DMS79 treated with DMSO at 0.1 percent for 48 hours (cell line): ENCODE measurements around the gene BRSK2.

Experiments used
- DNase-seq: peaks from one replicate; lab custom pipeline; 2025; lab: John Stamatoyannopoulos, UW

Gene BRSK2

GRCh38 chr11:1469287-1469910 is 79.7 kb downstream of the BRSK2 start:
- no peak for DNase-seq

- no peak for DNase-seq
Observed at GRCh38 chr11:1469911-1470680, 80.4 kb downstream of the BRSK2 start.

- DNase-seq: no peak
Observed at GRCh38 chr11:1470681-1471611, 81.2 kb downstream of the BRSK2 start.

DNA sequence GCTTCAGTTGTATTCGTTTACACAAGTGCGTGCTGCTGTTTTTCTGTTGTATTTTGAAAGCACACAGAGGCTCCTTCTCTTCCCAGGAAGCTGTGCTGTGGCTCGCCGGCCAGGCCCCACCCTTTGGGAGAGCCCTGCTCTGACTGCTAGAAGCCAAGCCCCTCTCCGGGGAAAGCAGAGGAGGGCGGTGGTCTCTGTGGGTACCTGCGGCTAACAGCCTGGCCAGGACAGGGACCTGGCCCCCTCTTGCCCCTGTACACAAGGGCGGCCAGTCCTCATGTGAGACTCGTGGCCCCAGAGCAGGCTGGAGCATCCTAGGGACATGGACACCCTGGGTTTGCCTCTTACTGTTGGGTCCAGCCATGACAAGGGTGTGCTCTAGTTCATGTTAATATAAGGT is 82.0 kb downstream of the BRSK2 start:
- no peak for DNase-seq

DNA sequence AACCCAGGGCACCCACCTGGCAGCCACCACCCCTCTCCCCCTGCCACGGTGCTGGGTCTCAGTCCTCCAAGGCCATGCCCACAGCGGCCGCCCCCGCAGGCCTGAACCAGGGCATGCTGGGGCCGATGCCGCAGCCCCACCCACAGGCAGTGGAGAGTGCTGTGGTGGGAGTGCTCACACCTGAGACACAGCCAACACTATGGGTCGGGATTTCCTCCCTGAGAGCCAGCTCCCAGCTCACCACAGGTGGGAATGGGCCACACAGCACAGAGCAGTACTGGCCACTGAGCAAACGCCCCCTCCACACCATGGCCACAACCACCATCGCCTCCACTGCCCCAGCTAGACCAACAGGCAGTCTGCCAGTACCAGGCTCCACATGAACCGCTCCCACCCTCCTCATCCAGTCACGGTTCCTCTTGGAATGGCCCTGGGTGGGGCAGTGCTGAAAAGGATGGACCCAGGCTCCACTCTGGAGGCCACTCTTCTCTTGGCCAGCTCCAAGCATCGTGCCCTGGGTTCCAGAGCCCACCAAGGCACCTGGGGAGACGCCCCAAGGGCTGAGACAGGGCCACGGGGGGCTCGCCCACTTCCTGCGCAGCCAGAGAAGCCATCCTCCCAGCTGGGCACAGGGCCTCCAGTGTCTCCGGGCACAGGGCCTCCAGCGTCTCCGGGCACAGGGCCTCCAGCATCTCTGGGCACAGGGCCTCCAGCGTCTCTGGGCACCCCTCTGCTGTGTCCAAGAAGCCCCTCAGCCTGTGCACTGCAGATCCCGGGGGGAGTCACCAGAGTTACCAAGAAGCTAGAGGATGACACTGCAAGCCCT is 82.7 kb downstream of the BRSK2 start:
- DNase-seq: no peak

DNA sequence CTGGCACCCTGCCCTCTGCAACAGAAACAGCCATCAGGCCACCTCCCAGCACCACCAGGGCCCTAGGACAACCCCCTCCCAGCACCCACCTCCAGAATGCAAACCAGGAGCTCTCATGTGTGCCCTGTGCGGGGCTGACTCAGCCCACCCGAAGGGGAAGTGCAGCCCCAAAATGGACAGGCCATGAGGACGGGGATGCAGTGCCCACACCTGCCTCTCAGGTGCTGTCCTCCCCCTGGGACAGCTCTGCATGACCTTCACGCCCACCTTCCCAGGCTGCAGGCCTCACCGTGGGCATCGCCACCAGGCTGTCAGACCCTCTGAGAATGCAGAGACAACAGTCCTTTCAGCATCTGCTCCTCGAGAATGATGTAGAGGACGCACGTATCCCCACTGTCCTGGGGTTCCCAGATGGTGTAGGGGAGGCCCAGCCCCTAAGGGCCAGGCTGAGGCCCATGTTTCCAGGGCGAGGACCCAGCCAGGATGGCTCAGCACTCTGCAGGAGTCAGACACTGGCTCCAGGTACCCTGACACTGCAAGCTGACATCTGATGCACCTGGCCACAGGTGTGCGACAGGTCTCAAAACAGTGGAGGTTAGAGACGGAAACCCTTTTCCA is 83.4 kb downstream of the BRSK2 start:
- DNase-seq: no peak

DNA sequence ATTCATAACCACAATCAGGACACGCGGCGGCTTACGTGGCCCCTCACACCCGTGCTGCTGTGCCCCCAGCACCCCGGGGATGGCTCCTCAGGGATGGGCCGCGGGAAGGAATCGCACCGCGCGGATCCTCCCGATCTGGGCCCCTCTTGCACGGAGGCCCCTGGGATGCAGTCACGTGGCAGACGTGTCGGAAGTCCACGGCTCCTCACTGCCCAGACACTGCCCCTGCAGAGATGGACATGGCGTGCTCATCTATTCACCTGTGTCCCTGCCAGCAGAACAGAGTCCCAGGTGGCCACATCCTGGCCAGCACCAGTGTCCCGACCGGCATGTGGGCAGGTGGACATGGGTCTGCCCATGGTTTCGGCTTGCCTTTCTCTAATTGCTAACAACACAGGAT is 84.1 kb downstream of the BRSK2 start:
- no peak for DNase-seq

GRCh38 chr11:1475841-1476240 is 86.1 kb downstream of the BRSK2 start:
- DNase-seq: no peak

- DNase-seq: no peak
Observed at GRCh38 chr11:1476940-1477736, 87.4 kb downstream of the BRSK2 start.

GRCh38 chr11:1478011-1478410 is 88.3 kb downstream of the BRSK2 start:
- DNase-seq: no peak

- no peak for DNase-seq
Observed at GRCh38 chr11:1478544-1478943, 88.8 kb downstream of the BRSK2 start.

- no peak for DNase-seq
Observed at GRCh38 chr11:1479006-1479677, 89.4 kb downstream of the BRSK2 start.

GRCh38 chr11:1479678-1480118 is 90.0 kb downstream of the BRSK2 start:
- DNase-seq: no peak

DNA sequence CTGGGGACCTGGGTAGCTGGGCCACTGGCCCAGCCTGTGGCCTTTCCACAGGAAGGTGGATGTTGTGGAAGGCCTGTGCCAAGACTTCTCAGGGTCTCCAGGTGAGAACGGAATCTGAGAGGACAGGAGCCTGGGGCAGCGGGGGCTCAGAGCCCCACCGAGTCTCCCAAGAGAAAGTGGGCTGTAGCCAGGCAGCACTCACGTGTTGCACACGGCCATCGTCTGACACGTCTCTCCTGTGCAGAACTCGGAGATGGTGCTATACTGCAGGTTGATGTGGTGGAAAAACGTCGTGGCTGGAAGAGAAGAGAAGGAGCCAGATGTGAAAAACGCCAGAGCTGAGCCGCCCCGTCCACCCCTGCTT is 90.4 kb downstream of the BRSK2 start:
- DNase-seq: no peak

DNA sequence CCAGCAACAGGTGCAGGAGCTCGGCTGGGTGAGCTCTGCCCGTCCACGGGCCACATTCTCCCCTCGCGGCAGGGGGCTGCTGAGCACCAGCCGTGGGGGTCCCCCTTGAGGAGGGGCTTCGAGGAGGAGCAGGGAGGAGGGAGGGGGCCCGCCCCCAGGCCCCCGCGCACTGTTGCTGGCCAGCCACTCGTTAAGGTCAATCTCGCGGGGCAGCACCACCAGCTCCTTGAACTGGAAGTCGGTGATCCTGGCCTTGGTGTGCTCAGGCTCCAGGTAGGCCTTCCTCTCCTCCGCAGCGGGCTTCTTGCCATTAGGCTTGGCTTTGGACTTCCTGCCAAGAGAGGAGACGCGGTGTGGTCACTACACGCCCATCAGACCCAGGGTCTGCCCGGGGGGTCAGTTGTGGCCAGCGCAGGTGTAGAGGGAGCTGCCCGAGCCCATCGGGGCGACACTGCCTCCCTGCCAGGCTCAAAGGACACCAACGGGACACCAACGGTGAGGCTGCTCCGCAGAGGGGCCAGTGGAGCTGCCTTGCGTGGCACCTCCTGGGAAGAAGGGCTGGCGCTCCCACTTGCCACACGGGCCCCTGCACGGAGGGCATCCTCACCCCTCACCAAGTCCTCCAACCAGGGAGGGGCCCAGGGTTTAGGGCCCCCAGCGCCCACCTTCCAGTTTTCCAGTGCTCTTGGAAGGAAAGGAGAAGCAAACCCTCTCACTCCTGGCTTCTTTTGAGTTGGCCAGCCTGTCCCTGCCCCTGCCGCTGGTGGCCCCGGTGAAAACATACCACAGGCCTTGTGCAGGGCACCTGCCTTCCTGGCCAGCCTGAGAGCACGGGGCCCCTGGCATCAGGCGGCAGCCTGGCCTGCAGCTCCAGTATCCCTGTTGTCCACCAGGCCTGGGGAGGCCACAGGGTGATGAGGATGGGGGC is 91.1 kb downstream of the BRSK2 start:
- DNase-seq: no peak

GRCh38 chr11:1481483-1481825 is 91.7 kb downstream of the BRSK2 start:
- DNase-seq: no peak

- DNase-seq: peak; percentile 9
Observed at GRCh38 chr11:1481861-1482441, 92.2 kb downstream of the BRSK2 start.

- DNase-seq: no peak
Observed at GRCh38 chr11:1482581-1483444, 93.1 kb downstream of the BRSK2 start.
